Measurements from ENCODE around the gene TMEM25. TPM values are rescaled to one million over a fixed set of nuclear protein-coding genes. Genes with fewer than 3 reads are reported as not detected.

The TMEM25 gene
- total and polyA plus RNA-seq, 2 of the 13 experiments (the other 11 are each of a cell fraction or from before 2014, with no cell fraction given): 7.5 to 17.2 TPM

DNA sequence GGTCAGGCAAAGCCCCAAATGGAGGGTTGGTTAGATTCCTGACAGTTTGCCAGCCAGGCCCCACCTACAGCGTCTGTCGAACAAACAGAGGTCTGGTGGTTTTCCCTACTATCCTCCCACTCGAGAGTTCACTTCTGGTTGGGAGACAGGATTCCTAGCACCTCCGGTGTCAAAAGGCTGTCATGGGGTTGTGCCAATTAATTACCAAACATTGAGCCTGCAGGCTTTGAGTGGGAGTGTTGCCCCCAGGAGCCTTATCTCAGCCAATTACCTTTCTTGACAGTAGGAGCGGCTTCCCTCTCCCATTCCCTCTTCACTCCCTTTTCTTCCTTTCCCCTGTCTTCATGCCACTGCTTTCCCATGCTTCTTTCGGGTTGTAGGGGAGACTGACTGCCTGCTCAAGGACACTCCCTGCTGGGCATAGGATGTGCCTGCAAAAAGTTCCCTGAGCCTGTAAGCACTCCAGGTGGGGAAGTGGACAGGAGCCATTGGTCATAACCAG, 8.4 kb upstream of the TMEM25 start (continued):
- TF ChIP-seq EP300 (IDR thresholded peaks at IDR 0.05; ENCODE audit: low read depth in 2 of 2, low read length in 2 of 2) (no peak), EP300 (CRISPR knock-in tag; IDR thresholded peaks at IDR 0.05; ENCODE audit: borderline replicate concordance) (no peak), SRSF1 (optimal IDR thresholded peaks at IDR 0.05; ENCODE audit: low read depth, low read length) (no peak), PLRG1 (conservative IDR thresholded peaks at IDR 0.05) (no peak)

DNA sequence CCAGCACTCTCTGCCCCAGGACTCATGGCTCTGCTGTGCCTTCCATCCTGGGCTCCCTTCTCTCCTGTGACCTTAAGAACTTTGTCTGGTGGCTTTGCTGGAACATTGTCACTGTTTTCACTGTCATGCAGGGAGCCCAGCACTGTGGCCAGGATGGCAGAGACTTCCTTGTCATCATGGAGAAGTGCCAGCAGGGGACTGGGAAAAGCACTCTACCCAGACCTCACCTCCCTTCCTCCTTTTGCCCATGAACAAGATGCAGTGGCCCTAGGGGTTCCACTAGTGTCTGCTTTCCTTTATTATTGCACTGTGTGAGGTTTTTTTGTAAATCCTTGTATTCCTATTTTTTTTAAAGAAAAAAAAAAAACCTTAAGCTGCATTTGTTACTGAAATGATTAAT, 6.6 kb upstream of the TMEM25 start:
- CTCF ChIA-PET (ENCODE audit: low intra/inter-chr PET ratio, low total read pairs): no interaction called here

More for the DNA sequence above, 6.6 kb upstream of the TMEM25 start:
- Histone ChIP-seq H3K4me3 (replicated peaks in 1 of 3; ENCODE audit: insufficient read depth in 1 of 3, low read depth in 2 of 3, low read length in 3 of 3) (no peak overlapping the region), H4K20me1 (ENCODE audit: insufficient read depth, low read length) (no peaks in the 10 kb centered on the region), H2AFZ (ENCODE audit: low read length) (no peak overlapping the region), H3K9ac (ENCODE audit: insufficient read depth, low read depth, low read length) (no peak overlapping the region), H3K27ac (ENCODE audit: extremely low read length, insufficient read depth, low read length) (no peak overlapping the region), H3K4me1 (ENCODE audit: insufficient read depth, low read length) (peaks cover 22% of the 10 kb centered on the region), H3K79me2 (ENCODE audit: insufficient read depth, low read length) (no peaks in the 10 kb centered on the region), H3K9me3 (ENCODE audit: low read length) (no peaks in the 10 kb centered on the region), H3K27me3 (ENCODE audit: control insufficient read depth in 1 of 2, insufficient read depth in 2 of 2, low read length in 2 of 2) (no peaks in the 10 kb centered on the region), H3K4me2 (ENCODE audit: low read depth, low read length) (no peak overlapping the region), H3K36me3 (replicated peaks in 1 of 2; ENCODE audit: control insufficient read depth in 1 of 2, insufficient read depth in 2 of 2, low read length in 2 of 2) (peaks cover 19 to 39% of the 10 kb centered on the region in 2 experiments)
- no TSS peak for BruUV-seq (replicated peaks)
- DNase-seq (ENCODE audit: low spot score) (no peak), FAIRE-seq (no peak), ATAC-seq (peak; percentile 42)
- TF ChIP-seq, protein P1, sequence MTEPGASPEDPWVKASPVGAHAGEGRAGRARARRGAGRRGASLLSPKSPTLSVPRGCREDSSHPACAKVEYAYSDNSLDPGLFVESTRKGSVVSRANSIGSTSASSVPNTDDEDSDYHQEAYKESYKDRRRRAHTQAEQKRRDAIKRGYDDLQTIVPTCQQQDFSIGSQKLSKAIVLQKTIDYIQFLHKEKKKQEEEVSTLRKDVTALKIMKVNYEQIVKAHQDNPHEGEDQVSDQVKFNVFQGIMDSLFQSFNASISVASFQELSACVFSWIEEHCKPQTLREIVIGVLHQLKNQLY (CRISPR knock-in tag; IDR thresholded peaks at IDR 0.05): no peak
- peak; percentile 32 for TF ChIP-seq RBM22 (optimal IDR thresholded peaks at IDR 0.05; ENCODE audit: low read length)
- POLR2A ChIA-PET: no interaction called here
- intact Hi-C loops (cut with micrococcal nuclease; ENCODE audit: unreplicated experiment) (no loop called here), in situ Hi-C loops (cut with HindIII; ENCODE audit: extremely low pct_ligation_motif_present, low pct_unique_long_range_greater_than_20kb) (no loop called here)

Measured in HepG2 (cell line).